HG03175 (cell line): Measurements from ENCODE around the gene UBAC2.

ENCODE experiments used
- ATAC-seq: cut with Tn5 transposase; IDR thresholded peaks from one replicate; pipeline ENCODE4 v1.9.1; 2021; ENCODE audit warnings: mild to moderate bottlenecking, moderate library complexity; ENCODE audit not compliant: unreplicated experiment

Gene UBAC2

GRCh38 chr13:99307648-99308339 is 107.1 kb downstream of the UBAC2 start:
- no peak for ATAC-seq

- ATAC-seq: no peak
These were observed 107.9 kb downstream of the UBAC2 start for GRCh38 chr13:99308471-99309087.

GRCh38 chr13:99310382-99311031 is 109.9 kb downstream of the UBAC2 start:
- ATAC-seq: peak; percentile 30

GRCh38 chr13:99311137-99311536 is 110.5 kb downstream of the UBAC2 start:
- ATAC-seq: no peak

GRCh38 chr13:99311748-99312492 is 111.3 kb downstream of the UBAC2 start:
- ATAC-seq: no peak

- ATAC-seq: no peak
These were observed 111.8 kb downstream of the UBAC2 start for GRCh38 chr13:99312493-99312883.

- no peak for ATAC-seq
These were observed 112.8 kb downstream of the UBAC2 start for GRCh38 chr13:99313501-99313900.

- ATAC-seq: no peak
These were observed 113.3 kb downstream of the UBAC2 start for GRCh38 chr13:99313941-99314340.

- no peak for ATAC-seq
These were observed 114.1 kb downstream of the UBAC2 start for GRCh38 chr13:99314640-99315176.

- ATAC-seq: no peak
These were observed 114.5 kb downstream of the UBAC2 start for GRCh38 chr13:99315186-99315585.

GRCh38 chr13:99316224-99316623 is 115.6 kb downstream of the UBAC2 start:
- ATAC-seq: no peak

GRCh38 chr13:99316657-99317256 is 116.1 kb downstream of the UBAC2 start:
- no peak for ATAC-seq

GRCh38 chr13:99320693-99321481 is 120.2 kb downstream of the UBAC2 start:
- no peak for ATAC-seq

GRCh38 chr13:99321709-99322108 is 121.1 kb downstream of the UBAC2 start:
- ATAC-seq: no peak

GRCh38 chr13:99322297-99323103 is 121.8 kb downstream of the UBAC2 start:
- peak; percentile 87 for ATAC-seq

- ATAC-seq: no peak
These were observed 122.8 kb downstream of the UBAC2 start for GRCh38 chr13:99323488-99323887.

- no peak for ATAC-seq
These were observed 125.4 kb downstream of the UBAC2 start for GRCh38 chr13:99326012-99326411.

- no peak for ATAC-seq
These were observed 126.5 kb downstream of the UBAC2 start for GRCh38 chr13:99327126-99327525.

GRCh38 chr13:99327761-99328160 is 127.1 kb downstream of the UBAC2 start:
- ATAC-seq: no peak
